Hematopoietic multipotent progenitor cell (in vitro differentiated cells): ENCODE results near the gene PTH. TPM values are rescaled to one million over a fixed set of nuclear protein-coding genes. Genes with fewer than 3 reads are reported as not detected.

Experiments used
- DNase-seq, 3 donors: peaks; one replicate each; pipeline ENCODE4 v3.0.0-alpha.2; 2011 to 2015; ENCODE audit warnings: low read depth in 2 of 3, low spot score in 2 of 3
- total RNA-seq: library from RNA; depleted of rRNA; stranded (reverse); fragments of >200 nt; gene quantifications from one replicate; pipeline ENCODE4 v1.2.3, GENCODE V29; 2012

Gene PTH
- total RNA-seq, 1 donor, result not detected

DNA sequence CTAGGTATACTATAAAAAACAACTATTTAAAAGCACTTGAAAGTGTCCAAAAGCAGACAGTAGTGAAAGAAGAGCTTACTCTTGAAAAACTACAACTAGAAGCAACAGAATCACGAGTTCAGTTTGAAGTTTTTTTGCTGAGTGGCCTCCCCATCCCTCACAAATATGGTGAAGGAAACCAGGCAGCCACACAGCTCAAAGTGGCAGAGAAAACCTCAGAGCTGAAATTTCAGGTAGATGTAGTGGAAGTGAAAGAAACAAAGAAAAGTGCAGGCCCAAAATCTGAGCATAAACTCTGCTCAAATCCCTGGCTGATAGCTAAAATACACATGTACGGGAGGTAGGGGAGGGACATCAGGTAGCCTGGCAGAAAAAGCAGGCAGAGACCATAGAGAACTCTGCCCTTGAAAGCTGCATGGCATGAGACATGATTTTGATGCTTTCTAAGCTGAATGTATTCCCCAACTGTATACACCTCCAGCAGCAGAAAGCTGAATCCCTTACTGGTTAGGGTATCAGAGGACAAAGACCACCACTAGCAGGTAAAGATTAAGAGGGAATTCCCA, 44.9 kb downstream of the PTH start:
- no peak for DNase-seq

GRCh38 chr11:13449522-13449921, 46.3 kb downstream of the PTH start:
- no peak for DNase-seq

DNA sequence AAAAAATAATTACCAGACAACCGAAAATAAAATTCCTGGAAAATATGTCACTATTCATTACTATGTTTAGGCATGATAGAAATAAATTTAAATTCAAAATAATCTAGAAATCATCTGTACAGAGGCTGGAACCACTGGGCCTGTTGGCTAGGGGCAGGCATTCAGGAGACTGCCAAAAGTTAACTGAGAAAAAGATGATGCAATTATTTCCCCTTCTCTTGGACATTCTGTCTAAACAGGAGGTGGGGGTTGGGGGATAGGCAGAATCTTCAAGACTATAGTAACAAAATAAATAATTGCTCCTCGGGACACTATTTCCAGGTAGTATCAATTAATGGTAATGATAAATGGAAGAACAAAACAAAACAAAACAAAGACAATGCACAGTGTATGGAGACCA, 46.9 kb downstream of the PTH start:
- DNase-seq, result peak in 1 of 3 donors; percentile 5

DNA sequence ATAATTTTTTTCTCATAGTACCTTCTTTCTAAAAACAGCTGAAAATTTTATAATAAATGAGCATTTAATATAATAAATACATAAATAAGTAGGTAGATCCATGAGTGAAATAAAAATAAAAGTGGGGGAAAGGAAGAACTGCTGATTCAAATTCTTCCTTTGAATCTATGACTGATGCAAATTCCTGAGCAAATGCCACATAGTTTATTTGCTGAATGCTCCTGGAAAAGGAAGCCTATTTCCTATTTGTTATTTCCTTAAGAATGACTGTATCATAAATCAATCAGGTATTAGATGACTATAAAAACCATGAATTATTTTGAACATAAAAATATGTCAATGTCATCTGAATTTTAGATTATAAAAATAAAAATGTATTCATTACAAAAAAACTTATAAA, 49.4 kb downstream of the PTH start:
- no peak for DNase-seq

GRCh38 chr11:13445588-13445987, 50.2 kb downstream of the PTH start:
- no peak for DNase-seq

Other genes starting within 250 kb of the PTH start
- gene BMAL1, start 218.2 kb downstream of the PTH start, total RNA-seq, result 3.0 TPM
- gene BTBD10, start 32.8 kb downstream of the PTH start, total RNA-seq, result 15.1 TPM
- gene FAR1, start 172.7 kb upstream of the PTH start, total RNA-seq, result 23.2 TPM